Putamen (tissue), 1 donor: Measurements from ENCODE around the gene VGLL4.

Experiments
- DNase-seq: peaks from one replicate; pipeline ENCODE4 v3.0.0-alpha.2; 2016; ENCODE audit warnings: low spot score

Gene VGLL4

GRCh38 chr3:11565492-11565891, 78.2 kb downstream of the VGLL4 start:
- DNase-seq = no peak

- DNase-seq = no peak
These were observed 78.6 kb downstream of the VGLL4 start for GRCh38 chr3:11565072-11565471.

- no peak for DNase-seq
These were observed 79.1 kb downstream of the VGLL4 start for GRCh38 chr3:11564577-11565001.

- DNase-seq = no peak
These were observed 79.9 kb downstream of the VGLL4 start for GRCh38 chr3:11563865-11564185.

GRCh38 chr3:11563159-11563864, 80.4 kb downstream of the VGLL4 start:
- no peak for DNase-seq

GRCh38 chr3:11562277-11562881, 81.3 kb downstream of the VGLL4 start:
- DNase-seq = no peak

DNA sequence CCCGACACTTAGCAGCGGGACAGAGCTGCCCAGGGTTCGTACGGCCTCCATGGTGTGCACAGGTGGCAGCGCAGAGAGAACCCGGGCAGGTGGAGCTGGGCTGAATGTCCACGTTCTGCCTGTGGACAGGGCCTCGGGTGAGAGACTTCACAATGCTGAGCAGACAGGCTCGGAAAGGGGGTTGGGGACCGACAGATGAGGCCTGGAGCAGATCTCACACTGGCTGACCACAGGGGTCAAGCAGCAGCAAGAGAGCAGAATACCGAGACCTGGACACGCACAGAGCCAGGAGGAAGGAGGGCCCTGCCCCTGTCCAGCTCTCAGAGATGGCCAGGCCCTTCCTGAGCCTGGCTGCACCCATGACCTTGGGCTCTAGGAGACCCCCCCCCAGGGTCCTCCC, 83.0 kb downstream of the VGLL4 start:
- DNase-seq = no peak

- no peak for DNase-seq
These were observed 83.7 kb downstream of the VGLL4 start for GRCh38 chr3:11559816-11560633.

DNA sequence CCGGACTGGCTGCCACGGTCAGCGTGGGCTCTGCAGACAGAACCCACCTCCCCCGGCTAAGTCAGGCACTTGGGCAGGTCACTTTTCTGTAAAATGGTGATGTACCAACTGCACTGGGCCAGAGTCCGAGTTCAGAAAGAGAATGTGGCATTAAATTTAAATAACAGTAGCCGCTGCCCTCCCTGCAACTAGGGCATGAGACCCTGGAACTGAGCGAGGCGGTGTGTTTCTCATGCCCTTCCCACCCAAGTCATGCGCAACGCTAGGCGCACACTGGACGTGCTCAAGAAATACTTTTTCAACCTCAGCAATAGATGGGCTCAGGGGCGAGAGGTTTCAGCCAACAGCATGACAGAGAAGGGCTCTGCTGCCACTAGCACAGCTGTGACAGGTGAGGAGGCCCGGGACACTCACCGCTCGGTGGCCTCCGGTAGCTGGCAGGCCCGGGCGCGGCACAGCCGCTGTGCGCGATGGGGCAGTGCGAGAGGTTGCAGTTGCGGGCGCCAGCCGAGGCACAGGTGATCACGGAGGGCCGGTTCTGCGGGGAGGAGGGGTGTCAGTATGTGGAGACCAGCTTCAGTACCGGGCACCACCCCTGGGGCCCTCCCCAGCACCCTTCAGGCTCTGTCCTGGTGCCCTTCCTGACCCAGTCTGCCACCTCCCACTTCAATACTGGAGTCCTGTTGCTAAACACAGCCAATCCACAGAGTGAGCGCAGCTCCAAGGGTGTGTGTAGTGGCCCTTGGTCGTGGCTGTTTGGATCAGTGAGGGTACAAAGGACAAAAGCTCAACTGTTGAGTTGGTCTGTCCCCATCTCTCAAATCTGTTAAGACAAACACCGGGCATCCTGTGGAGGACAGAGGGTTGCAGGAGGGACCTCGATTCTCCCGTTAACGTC, 84.5 kb downstream of the VGLL4 start:
- DNase-seq = no peak

DNA sequence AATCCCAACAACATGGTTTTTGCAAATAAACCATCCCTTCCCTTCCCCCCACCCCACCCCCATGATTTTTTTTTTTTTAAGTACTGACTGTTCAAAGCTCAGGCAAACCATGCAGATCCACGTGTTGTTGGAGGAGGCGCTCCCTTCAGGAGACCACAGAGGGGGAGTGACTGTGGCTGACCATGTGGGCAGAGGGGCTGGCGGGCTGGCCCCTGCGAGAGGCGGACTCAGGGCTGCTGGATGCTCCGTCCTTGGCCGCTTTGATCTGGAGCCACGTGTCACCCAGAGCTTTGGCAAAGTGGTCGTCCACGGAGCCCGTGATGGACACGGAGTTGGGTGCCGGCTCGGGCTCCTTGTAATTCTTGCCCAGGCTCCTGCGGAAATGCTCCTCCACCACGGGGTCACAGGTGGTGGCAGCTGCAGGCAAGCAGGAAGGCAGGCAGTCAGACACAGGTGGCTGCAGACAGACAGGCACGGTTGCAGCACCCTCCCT, 85.3 kb downstream of the VGLL4 start:
- no peak for DNase-seq

GRCh38 chr3:11558002-11558401, 85.7 kb downstream of the VGLL4 start:
- DNase-seq = no peak

GRCh38 chr3:11556851-11557644, 86.7 kb downstream of the VGLL4 start:
- DNase-seq = no peak

DNA sequence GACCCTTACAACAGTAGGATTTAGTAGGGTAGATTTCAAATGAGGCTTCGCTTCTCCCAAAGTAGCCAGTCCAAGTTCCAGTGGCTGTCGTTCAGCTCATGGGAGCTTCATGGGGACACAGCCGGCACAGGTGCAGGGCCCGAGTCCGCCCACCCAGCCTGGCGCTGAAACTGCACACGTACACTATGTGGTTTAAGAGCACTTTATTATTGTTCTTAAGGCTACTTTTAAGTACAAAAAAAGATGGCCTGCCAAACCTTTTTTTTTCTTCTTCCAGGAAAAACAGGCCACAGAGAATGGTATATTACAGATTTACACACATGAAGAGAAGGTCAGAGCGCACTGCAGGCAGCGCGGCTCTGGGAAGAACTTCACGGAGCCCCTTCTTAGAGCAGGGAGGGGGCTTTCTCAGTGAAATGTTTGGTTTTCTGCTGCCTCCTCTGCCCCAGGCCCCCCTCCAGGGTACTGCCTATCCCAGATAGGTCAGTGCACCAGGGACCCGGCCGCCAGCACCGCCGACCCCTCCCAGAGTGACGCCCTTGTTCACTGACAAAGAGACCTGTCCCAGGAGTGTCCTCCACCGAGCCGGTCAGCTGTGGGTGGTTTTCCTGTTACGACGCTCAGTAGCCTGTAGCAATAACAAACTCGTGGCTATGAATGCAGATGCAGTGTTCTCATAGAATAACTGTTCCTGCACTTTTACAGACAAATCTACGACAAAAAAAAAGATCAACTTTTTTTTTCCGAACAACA, 87.7 kb downstream of the VGLL4 start:
- no peak for DNase-seq

DNA sequence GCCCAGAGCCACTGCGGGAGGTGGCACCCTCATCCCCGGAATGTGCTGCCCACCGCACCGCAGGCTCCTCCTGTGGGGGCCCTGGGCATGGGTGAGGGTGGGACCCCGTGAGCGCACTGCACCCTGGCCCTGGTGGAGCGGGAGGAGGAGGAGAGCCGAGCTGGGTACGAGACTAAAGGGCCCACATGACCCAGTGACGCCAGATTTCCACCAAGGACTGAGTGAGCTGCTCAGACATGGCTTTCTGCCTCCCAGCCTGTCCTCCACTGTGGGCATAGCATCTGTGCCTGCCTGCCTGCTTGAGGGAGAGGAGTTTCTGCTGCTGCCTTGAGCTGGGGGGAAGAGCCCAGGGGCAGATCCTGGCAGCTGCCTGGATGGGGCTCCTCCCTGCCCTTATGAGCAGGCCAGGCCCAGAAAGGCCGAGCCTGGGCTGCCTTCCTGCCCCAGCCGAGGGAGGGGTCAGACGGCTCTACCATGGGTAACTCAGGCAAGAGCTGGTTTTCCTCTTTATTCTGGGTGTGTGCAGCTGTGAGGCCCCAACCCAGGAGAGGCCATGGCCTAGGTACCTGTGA, 88.4 kb downstream of the VGLL4 start:
- DNase-seq = no peak

DNA sequence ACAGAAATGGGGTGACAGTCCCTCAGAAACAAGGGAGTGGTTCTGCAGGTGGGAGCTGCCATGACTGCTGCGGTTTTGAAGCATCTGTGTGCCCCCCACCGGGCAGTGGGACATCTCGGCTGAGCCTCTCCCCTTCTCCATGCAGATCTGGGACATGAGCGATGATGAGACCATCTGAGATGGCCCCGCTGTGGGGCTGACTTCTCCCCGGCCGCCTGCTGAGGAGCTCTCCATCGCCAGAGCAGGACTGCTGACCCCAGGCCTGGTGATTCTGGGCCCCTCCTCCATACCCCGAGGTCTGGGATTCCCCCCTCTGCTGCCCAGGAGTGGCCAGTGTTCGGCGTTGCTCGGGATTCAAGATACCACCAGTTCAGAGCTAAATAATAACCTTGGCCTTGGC, 89.0 kb downstream of the VGLL4 start:
- no peak for DNase-seq

DNA sequence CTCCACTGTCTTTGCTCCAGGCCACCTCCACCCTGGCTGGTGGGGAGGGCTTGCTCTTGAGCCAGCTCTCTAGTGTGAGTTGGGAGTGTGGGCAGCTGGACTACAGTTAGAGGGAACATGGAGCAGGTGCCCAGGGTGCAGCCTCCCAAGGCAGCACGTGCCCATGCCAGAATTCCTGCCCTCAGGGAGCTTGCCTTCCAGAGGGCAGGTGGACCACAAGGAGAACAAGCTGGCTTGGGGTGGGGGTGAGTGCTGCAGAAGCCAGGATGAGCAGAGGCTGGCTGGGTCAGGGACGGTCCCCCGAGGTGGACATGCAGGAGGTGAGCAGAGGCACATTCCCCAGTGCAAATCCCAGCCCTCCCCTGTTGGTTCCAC, 89.5 kb downstream of the VGLL4 start:
- DNase-seq = no peak

DNA sequence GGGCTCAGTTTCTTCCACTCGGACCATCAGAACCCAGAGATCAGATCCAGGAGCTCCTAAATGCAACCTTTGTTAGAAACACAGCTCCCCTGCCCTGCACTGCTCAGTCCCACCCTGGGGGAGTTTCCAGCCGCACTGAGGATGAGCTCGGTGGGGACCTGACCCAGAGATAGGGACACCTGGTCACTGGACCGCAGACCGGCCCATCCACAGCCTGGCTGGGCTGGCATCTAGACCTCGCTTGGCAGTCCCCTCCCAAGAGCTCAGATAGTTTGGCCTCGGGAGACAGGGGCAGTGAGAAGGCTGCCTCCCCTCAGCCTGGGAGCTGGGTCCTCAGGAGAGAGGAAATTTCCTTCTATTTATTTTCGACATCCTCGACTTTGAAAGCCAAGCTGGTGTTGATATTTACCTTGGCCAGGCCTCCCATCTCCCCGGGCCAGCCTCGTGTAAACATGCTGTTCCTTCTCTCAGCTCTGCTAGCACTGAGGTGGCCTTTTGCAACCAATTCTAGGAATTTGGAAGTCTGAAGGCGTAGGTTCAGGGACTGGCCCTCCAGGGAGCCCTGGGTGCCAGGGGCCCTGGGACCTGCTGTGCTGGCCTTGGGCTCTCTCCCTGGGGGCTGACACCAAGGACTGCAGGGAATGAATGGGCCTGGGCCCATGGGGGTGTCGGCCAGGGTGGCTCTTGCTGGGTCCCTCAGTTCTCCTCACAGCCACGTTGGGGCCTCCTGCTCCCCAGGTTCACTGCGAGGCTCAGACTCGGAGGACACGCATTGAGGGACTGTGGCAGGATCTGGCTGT, 90.1 kb downstream of the VGLL4 start:
- DNase-seq = no peak

DNA sequence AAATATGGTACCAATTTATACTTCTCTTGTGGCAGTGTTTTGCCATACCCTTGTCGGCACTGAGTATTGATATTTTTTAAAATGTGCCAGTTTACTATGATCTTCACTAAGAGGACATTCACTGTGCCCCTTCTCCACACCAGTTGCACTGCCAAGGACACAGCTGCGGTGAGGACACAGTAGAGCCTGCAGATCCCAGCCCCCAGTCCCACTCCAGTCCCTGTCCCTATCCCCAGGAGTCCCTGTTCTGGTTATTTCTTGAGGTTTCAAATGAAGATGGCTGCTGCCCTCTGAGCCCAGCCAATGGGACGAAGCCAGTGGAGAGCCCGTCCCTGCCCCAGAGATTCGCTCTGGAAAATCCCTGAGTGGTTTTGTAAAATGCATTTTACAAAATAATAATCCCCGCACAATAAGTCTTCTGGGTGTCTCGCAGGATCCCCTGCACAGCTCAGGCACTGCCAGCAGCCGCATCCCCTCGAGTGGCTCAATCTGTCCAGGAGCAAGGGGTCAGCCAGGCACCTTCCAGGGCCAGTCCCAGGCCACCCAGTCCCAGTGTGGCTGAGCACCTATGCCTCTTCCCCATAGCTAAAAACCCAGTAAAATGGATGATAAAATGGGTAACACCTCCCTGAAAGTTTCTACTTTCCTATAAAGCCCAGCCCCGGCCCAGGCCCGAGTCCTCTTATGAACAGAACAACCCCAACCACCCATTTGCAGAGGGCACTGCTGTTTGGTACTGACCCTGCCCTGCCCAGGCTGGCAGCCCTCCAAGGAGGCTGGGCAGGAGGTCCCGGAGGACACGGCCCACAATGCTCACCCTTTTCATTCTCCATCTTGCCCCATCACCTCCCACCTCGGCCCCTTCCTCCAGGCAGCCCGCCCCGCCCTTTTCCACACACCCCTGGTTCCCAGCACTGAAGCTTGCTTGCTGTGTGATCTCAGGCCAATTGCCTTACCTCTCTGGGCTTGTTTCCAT, 91.1 kb downstream of the VGLL4 start:
- DNase-seq = no peak
